SK-N-MC (cell line): ENCODE results near the gene DNAH11.

Experiments
- EZH2 ChIP-seq: fragments of 200-600 bp; sonication (generic); IDR thresholded peaks from one replicate; pipeline ENCODE4 v1.6.1; 2017; ENCODE audit warnings: antibody characterized with exemption
- FOXP2 ChIP-seq: optimal IDR thresholded peaks from 2 replicates; pipeline ENCODE3; 2011; ENCODE audit warnings: mild to moderate bottlenecking, moderate library complexity; ENCODE audit not compliant: insufficient read depth; ENCODE audit errors: extremely low read length, control extremely low read depth

DNA sequence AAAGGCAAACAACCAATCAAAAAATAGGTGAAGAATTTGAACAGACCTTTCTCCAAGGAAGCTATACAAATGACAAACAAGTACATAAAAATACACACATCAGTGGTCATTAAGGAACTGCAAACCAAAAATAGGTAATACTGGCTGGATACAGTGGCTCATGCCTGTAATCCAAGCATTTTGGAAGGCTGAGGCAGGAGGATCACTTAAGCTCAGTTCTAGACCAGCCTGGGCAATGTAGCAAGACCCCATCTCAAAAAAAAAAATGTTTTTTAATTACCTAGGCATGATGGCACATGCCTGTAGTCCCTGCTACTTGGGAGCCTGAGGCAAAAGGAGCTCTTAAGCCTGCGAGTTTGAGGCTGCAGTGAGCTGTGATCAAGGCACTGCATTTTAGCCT, 383.6 kb downstream of the DNAH11 start:
- TF ChIP-seq EZH2 (no peak), FOXP2 (no peak)
